Adrenal gland (tissue), 5 donors: ENCODE results near the gene PLOD3.

ENCODE experiments used
- CTCF ChIP-seq, 6 experiments: fragments of 450-650 bp in 4 of 6; fragments of 200-600 bp in 2 of 6; sonication (generic) in 1 of 6; IDR thresholded peaks; 1 replicate in 5 of 6; 2 replicates in 1 of 6; pipeline versions ENCODE4 v1.5.1 to v1.8.0; 2016 to 2021; ENCODE audit warnings: antibody characterized with exemption in 6 of 6, mild to moderate bottlenecking in 2 of 6, moderate library complexity in 1 of 6
- POLR2A ChIP-seq, 2 donors: fragments of 450-650 bp; IDR thresholded peaks; one replicate each; pipeline ENCODE4 v1.6.1; 2017; ENCODE audit warnings: antibody characterized with exemption in 2 of 2, mild to moderate bottlenecking in 2 of 2, moderate library complexity in 1 of 2
- donor health status: DM: no; HTN: no; CAD: no.

DNA sequence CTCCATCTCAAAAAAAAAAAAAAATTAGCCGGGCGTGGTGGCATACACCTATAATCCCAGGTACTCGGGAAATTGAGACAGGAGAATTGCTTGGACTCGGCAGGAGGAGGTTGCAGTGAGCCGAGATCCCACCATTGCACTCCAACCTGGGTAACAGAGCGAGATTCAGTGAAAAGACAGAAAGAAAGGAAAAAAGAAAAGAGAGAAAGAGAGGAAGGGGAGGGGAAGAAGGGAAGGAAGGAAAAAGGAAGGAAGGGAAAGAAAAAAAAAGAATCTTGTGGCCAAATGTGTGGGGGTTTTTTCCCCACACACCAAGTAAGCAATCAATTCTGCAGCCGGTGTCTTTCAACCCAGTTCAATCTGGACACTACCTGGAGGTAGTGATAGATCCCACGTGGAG, 28.3 kb downstream of the PLOD3 start:
- no peak for TF ChIP-seq CTCF (IDR thresholded peaks at IDR 0.05)
- TF ChIP-seq POLR2A (IDR thresholded peaks at IDR 0.05), result no peak
